Cortex of kidney (tissue), 1 donor: Measurements from ENCODE around the gene DCAF11.

ENCODE experiments used
- DNase-seq: peaks from one replicate; lab custom pipeline; 2025; lab: John Stamatoyannopoulos, UW

DCAF11 gene

GRCh38 chr14:24160850-24161804, 46.5 kb downstream of the DCAF11 start, which contains the start of gene IRF9:
TSS of gene IRF9 (plus strand) at chr14:24161265. CDS start at chr14:24162145, 880 bp downstream.
- DNase-seq, result peak; percentile 58

- no peak for DNase-seq
Measured at GRCh38 chr14:24162093-24162492, 47.5 kb downstream of the DCAF11 start.

- DNase-seq, result no peak
Measured at GRCh38 chr14:24164518-24164991, 50.0 kb downstream of the DCAF11 start.

- no peak for DNase-seq
Measured at GRCh38 chr14:24165785-24166184, 51.2 kb downstream of the DCAF11 start.

GRCh38 chr14:24167469-24168114, 53.0 kb downstream of the DCAF11 start:
- DNase-seq, result no peak

GRCh38 chr14:24171422-24172260, 57.1 kb downstream of the DCAF11 start, which contains the start of gene REC8:
TSS of gene REC8 (plus strand) at chr14:24172080. CDS start at chr14:24172553, 473 bp downstream.
- no peak for DNase-seq

- no peak for DNase-seq
Measured at GRCh38 chr14:24172261-24172860, 57.8 kb downstream of the DCAF11 start.

- DNase-seq, result no peak
Measured at GRCh38 chr14:24172871-24173281, 58.3 kb downstream of the DCAF11 start.
